SK-N-MC (cell line): ENCODE data around the gene MEGF8.

Experiments used
- DNase-seq: peaks from one replicate; pipeline ENCODE4 v3.0.0-alpha.2; 2011; ENCODE audit warnings: low read depth, low spot score
- H3K27ac ChIP-seq: fragments of 200-600 bp; sonication (generic); 2 replicates; pipeline ENCODE4 v1.5.1; 2016; ENCODE audit warnings: mixed run types
- H3K36me3 ChIP-seq: fragments of 200-600 bp; sonication (generic); 2 replicates; pipeline ENCODE4 v1.6.1; 2017; ENCODE audit warnings: antibody characterized with exemption, low read length, mixed read lengths; ENCODE audit not compliant: insufficient read depth
- H3K4me3 ChIP-seq: fragments of 200-600 bp; sonication (generic); 2 replicates; pipeline ENCODE4 v1.5.1; 2016
- H3K9ac ChIP-seq: fragments of 200-600 bp; sonication (generic); 2 replicates; pipeline ENCODE4 v1.8.0; 2017; ENCODE audit warnings: mixed run types, mixed read lengths; ENCODE audit not compliant: insufficient read length
- H3K9me3 ChIP-seq: fragments of 200-600 bp; sonication (generic); 2 replicates; pipeline ENCODE4 v1.6.1; 2017; ENCODE audit warnings: low read depth, mild to moderate bottlenecking, antibody characterized with exemption, low read length, moderate library complexity, mixed read lengths
- EZH2 ChIP-seq: fragments of 200-600 bp; sonication (generic); IDR thresholded peaks from one replicate; pipeline ENCODE4 v1.6.1; 2017; ENCODE audit warnings: antibody characterized with exemption
- FOXP2 ChIP-seq: optimal IDR thresholded peaks from 2 replicates; pipeline ENCODE3; 2011; ENCODE audit warnings: mild to moderate bottlenecking, moderate library complexity; ENCODE audit not compliant: insufficient read depth; ENCODE audit errors: extremely low read length, control extremely low read depth
- POLR2AphosphoS5 ChIP-seq: IDR thresholded peaks from 2 replicates; pipeline ENCODE4 v1.6.1; 2012; ENCODE audit warnings: mild to moderate bottlenecking, low read depth, low read length, borderline replicate concordance

The MEGF8 gene

GRCh38 chr19:42280815-42281145 is 44.7 kb upstream of the MEGF8 start:
- no peaks in the 10 kb centered on the region for H3K9me3 ChIP-seq
- peak overlapping the region; percentile 96 for H3K27ac ChIP-seq

GRCh38 chr19:42281146-42281826 is 44.1 kb upstream of the MEGF8 start:
- no peak for DNase-seq
- peak overlapping the region; percentile 95 for H3K27ac ChIP-seq
- TF ChIP-seq FOXP2 (peak; percentile 6), EZH2 (no peak), POLR2AphosphoS5 (0 out of 2 replicates have a peak, but pooled peaks have one; percentile 29)
- no peaks in the 10 kb centered on the region for H3K36me3 ChIP-seq
- H3K4me3 ChIP-seq: peak overlapping the region; percentile 94
- no peaks in the 10 kb centered on the region for H3K9me3 ChIP-seq
- peak overlapping the region; percentile 14 for H3K9ac ChIP-seq

More at GRCh38 chr19:42280815-42281145, 44.7 kb upstream of the MEGF8 start:
- Histone ChIP-seq H3K4me3 (peak overlapping the region; percentile 94), H3K9ac (no peak overlapping the region), H3K36me3 (no peaks in the 10 kb centered on the region)
- no peak for TF ChIP-seq POLR2AphosphoS5
- no peak for TF ChIP-seq EZH2
- no peak for TF ChIP-seq FOXP2
- no peak for DNase-seq

DNA sequence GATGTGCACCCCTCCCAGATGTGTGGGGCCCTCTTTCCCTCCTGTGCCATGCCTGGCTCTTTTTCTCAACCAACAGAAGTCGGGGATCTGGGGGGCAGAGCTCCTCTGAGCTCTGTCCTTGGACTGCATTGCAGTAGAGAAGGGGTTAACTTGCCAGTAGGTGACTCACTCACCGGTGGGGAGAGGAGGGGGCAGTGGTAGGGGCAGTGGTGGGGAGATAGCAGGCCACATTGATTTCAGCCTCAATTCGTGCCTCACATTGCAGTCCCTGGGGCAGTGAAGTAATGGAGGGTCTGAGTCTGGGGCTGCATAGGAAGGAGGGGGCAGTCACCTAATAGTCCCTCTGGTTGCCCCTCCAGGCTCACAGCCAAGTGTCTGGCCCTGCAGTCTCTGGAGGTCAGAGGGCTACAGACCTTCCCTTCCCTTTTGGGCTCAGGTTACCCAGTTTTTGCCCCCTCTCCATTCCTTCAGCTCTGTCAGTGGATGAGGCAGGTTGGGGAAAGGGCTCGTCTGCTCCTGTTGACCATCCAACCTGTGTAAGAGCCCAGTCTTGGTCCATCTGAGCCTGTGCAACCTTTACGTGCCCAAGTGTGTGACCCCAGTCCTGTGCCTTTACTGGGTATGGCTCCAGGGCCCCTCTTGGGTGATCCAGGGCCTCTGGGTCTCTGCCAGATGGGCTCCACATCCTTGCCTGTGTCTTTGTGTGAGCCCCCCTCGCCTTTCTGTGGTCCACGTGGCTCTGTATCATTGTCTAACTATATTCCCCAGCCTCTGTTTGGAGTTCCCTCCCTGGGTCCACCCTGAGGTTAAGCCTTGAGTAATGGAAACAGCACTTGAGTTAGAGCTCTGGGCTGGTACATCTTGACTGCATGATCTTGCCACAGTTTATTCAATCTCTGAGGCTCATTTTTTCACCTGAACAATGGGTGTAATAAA is 43.3 kb upstream of the MEGF8 start:
- Histone ChIP-seq H3K36me3 (peaks cover 5% of the 10 kb centered on the region; the same call in 1 of the 2 replicates), H3K27ac (peak overlapping the region; percentile 95), H3K9me3 (no peaks in the 10 kb centered on the region), H3K4me3 (peak overlapping the region; percentile 94), H3K9ac (peak overlapping the region; percentile 14)
- DNase-seq: no peak
- TF ChIP-seq FOXP2 (no peak), POLR2AphosphoS5 (no peak)

DNA sequence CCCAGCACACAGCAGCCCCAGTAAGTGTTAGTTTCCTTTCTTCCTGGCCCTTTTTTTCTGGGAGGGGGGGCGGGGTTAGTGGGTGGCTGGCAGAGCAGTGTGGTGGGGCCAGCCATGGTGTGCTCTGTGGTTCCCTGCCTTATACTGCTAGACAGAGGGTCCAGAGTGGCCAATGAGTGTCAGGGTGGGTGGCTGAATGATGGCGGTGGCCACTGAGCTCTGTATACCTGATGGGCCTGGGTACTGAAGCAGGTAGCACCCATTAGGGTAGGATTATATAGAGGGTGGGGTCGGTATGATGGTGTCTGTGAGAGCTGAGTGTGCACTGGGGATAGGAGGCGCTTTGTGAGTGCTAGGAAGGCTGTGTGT is 42.6 kb upstream of the MEGF8 start:
- no peak overlapping the region for H3K9ac ChIP-seq
- DNase-seq: no peak
- H3K4me3 ChIP-seq: peak overlapping the region; percentile 77
- TF ChIP-seq FOXP2 (no peak), EZH2 (no peak), POLR2AphosphoS5 (no peak)
- peaks cover 12% of the 10 kb centered on the region for H3K36me3 ChIP-seq
- peak overlapping the region; percentile 95 for H3K27ac ChIP-seq
- no peaks in the 10 kb centered on the region for H3K9me3 ChIP-seq

GRCh38 chr19:42283188-42284065 is 42.0 kb upstream of the MEGF8 start:
- Histone ChIP-seq H3K36me3 (peaks cover 19% of the 10 kb centered on the region), H3K9ac (peak overlapping the region; percentile 68), H3K9me3 (no peaks in the 10 kb centered on the region), H3K4me3 (peak overlapping the region; percentile 77), H3K27ac (peak overlapping the region; percentile 95)
- TF ChIP-seq FOXP2 (no peak), POLR2AphosphoS5 (peak; percentile 75; the same call in 1 of the 2 replicates)
- DNase-seq: peak; percentile 58

DNA sequence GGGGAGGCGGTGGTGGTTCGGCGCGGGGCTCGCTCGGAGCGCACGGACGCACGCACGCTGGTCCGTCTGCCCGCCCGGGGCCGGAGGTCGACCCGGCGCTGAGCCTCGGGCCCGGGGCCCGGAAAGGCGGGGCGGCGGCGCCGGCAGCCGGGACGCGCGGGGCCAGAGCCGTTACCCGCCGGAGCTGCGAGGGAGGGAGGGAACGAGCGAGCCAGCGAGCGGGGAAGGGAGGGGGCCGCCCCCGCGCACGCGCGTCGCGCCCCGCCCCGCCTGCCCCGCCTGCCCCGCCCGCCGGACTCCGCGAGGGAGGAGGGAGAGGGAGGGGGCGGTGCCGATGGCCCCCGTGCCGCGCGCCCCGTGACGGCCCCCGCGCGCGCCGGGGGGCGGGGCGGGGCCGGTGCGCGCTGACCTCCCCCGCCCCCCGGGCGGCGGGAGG is 41.4 kb upstream of the MEGF8 start:
- Histone ChIP-seq H3K36me3 (peaks cover 25% of the 10 kb centered on the region), H3K27ac (peak overlapping the region; percentile 81; the same call in 1 of the 2 replicates), H3K9me3 (no peaks in the 10 kb centered on the region), H3K4me3 (peak overlapping the region; percentile 55; the same call in 1 of the 2 replicates), H3K9ac (peak overlapping the region; percentile 68)
- DNase-seq: no peak
- TF ChIP-seq FOXP2: no peak
- TF ChIP-seq EZH2: no peak

- Histone ChIP-seq H3K36me3 (peaks cover 32% of the 10 kb centered on the region), H3K27ac (peak overlapping the region; percentile 59; the same call in 1 of the 2 replicates), H3K4me3 (peak overlapping the region; percentile 78), H3K9ac (peak overlapping the region; percentile 72), H3K9me3 (no peaks in the 10 kb centered on the region)
- no peak for DNase-seq
- no peak for TF ChIP-seq FOXP2
- TF ChIP-seq POLR2AphosphoS5: no peak
- TF ChIP-seq EZH2: no peak
These were observed 40.7 kb upstream of the MEGF8 start for GRCh38 chr19:42284591-42285341.
